ENCODE data around the gene DSE. TPM values are rescaled to one million over a fixed set of nuclear protein-coding genes. Genes with fewer than 3 reads are reported as not detected.

Gene DSE
- total RNA-seq, 2 experiments from 2014 or later, result 3.6 to 4.2 TPM

Other genes with a start within 250 kb of the DSE start
- not detected for gene COL10A1, start 244.8 kb upstream of the DSE start, total RNA-seq
- 10 to 100 TPM; 17.0 to 18.8 TPM for gene TSPYL4, start 116.9 kb upstream of the DSE start, total RNA-seq
- 10 to 100 TPM; 37.8 to 39.4 TPM for gene TSPYL1, start 91.0 kb upstream of the DSE start, total RNA-seq
- gene CALHM6, start 90.4 kb downstream of the DSE start, total RNA-seq, result 10 to 100 TPM in 1 of 2 experiments, 1 to 10 TPM in 1; 7.7 to 10.3 TPM
- gene CALHM5, start 140.7 kb downstream of the DSE start, total RNA-seq, result not detected
- not detected for gene TRAPPC3L, start 174.7 kb downstream of the DSE start, total RNA-seq
- gene CALHM4, start 182.8 kb downstream of the DSE start, total RNA-seq, result not detected
- gene RWDD1, start 200.6 kb downstream of the DSE start, total RNA-seq, result 10 to 100 TPM; 39.9 to 51.6 TPM
- under 1 TPM; 0.15 to 0.19 TPM for gene RSPH4A, start 245.5 kb downstream of the DSE start, total RNA-seq

Data from activated CD4-positive, alpha-beta T cell treated with anti-CD3 and anti-CD28 coated beads, Interleukin-2, amount 10 ng/mL, durations not matched to agents 7 days and 5 days (primary cell).